ENCODE measurements around the gene KLHL29. TPM values are rescaled to one million over a fixed set of nuclear protein-coding genes. Genes with fewer than 3 reads are reported as not detected.

KLHL29 gene
- total RNA-seq, 1 experiment from 2014 or later = 16.7 TPM

DNA sequence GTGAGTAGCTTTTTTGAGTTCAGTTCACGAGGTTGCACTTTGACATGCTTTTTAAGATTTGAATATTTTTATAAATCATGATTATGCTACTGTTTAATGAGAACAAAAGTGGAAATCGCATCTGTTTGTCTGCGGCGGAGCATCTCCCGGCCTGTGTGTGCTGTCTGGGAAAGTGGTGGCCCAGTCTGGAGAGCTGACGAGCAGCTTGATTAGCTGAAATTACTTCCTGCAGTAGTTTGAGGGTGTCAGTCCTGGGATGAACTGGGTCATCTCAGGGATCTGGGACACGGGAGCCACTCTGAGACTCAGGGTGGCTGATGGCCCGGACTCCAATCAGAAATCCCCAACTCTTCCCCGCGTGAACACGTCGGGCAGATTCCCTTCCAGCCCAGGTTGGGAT lies 115.9 kb downstream of the KLHL29 start:
- Histone ChIP-seq H3K36me3 (ENCODE audit: control insufficient read depth in 1 of 2, insufficient read depth in 2 of 2, low read length in 2 of 2) (no peaks in the 10 kb centered on the region), H3K9me3 (ENCODE audit: control insufficient read depth in 1 of 2, insufficient read depth in 1 of 2, low read depth in 1 of 2, low read length in 2 of 2) (no peaks in the 10 kb centered on the region), H3K27ac (ENCODE audit: low read depth, low read length) (no peak overlapping the region), H2AFZ (ENCODE audit: low read depth, low read length, poor library complexity, severe bottlenecking) (no peak overlapping the region), H4K20me1 (ENCODE audit: insufficient read depth) (no peaks in the 10 kb centered on the region), H3K9me2 (ENCODE audit: insufficient read depth) (no peaks in the 10 kb centered on the region), H3K4me2 (ENCODE audit: low read length) (no peak overlapping the region), H3K4me3 (replicated peaks in 1 of 2; ENCODE audit: low read depth in 1 of 2, low read length in 2 of 2) (no peak overlapping the region), H3K9ac (ENCODE audit: low read length) (no peak overlapping the region), H3K79me2 (ENCODE audit: insufficient read depth, low read length) (no peaks in the 10 kb centered on the region), H3K27me3 (ENCODE audit: insufficient read depth, low read length) (no peaks in the 10 kb centered on the region), H3K4me1 (ENCODE audit: control insufficient read depth in 1 of 2, insufficient read depth in 2 of 2, low read length in 2 of 2) (peaks cover 4 to 9% of the 10 kb centered on the region in 2 experiments; a peak in 1 of 4 replicates)
- CTCF ChIA-PET = no interaction called here
- BruUV-seq (replicated peaks) = no TSS peak
- POLR2A ChIA-PET = no interaction called here
- RAD21 ChIA-PET (ENCODE audit: low non-redundant PET in 1 of 2, low total read pairs in 2 of 2, uncharacterized antibody in 2 of 2, unreplicated experiment in 2 of 2) = no interaction called here
- intact Hi-C loops (cut with micrococcal nuclease) = no loop called here
- TF ChIP-seq CEBPB (IDR thresholded peaks at IDR 0.05; ENCODE audit: low read depth) (no peak), TCF7L2 (IDR thresholded peaks at IDR 0.05; ENCODE audit: borderline replicate concordance, extremely low read depth, insufficient read depth, insufficient read length) (no peak), SP1 (IDR thresholded peaks at IDR 0.05; ENCODE audit: low read depth) (no peak), ZNF274 (IDR thresholded peaks at IDR 0.05; ENCODE audit: low read depth, low read length) (no peak), ZFX (IDR thresholded peaks at IDR 0.05) (no peak), EZH2 (IDR thresholded peaks at IDR 0.05) (no peak), SIN3A (IDR thresholded peaks at IDR 0.05; ENCODE audit: low read depth) (no peak), SRF (IDR thresholded peaks at IDR 0.05; ENCODE audit: low read depth) (no peak), EGR1 (IDR thresholded peaks at IDR 0.05; ENCODE audit: low read depth) (no peak), RAD21 (IDR thresholded peaks at IDR 0.05; ENCODE audit: low read depth) (no peak), POLR2AphosphoS5 (IDR thresholded peaks at IDR 0.05; ENCODE audit: low read depth, low read length) (no peak), ELF1 (IDR thresholded peaks at IDR 0.05; ENCODE audit: borderline replicate concordance, low read depth) (no peak), CBX3 (IDR thresholded peaks at IDR 0.05; ENCODE audit: low read depth) (no peak), YY1 (IDR thresholded peaks at IDR 0.05; ENCODE audit: extremely low read depth, insufficient replicate concordance, low read depth, low read length) (no peak), POLR2A (IDR thresholded peaks at IDR 0.05; ENCODE audit: borderline replicate concordance, extremely low read depth, insufficient read depth, insufficient read length) (no peak), EZH2phosphoT487 (IDR thresholded peaks at IDR 0.05; ENCODE audit: borderline replicate concordance) (no peak)
- TF ChIP-seq, protein P1, sequence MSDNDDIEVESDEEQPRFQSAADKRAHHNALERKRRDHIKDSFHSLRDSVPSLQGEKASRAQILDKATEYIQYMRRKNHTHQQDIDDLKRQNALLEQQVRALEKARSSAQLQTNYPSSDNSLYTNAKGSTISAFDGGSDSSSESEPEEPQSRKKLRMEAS (IDR thresholded peaks at IDR 0.05) = no peak
- TF ChIP-seq, protein P2, sequence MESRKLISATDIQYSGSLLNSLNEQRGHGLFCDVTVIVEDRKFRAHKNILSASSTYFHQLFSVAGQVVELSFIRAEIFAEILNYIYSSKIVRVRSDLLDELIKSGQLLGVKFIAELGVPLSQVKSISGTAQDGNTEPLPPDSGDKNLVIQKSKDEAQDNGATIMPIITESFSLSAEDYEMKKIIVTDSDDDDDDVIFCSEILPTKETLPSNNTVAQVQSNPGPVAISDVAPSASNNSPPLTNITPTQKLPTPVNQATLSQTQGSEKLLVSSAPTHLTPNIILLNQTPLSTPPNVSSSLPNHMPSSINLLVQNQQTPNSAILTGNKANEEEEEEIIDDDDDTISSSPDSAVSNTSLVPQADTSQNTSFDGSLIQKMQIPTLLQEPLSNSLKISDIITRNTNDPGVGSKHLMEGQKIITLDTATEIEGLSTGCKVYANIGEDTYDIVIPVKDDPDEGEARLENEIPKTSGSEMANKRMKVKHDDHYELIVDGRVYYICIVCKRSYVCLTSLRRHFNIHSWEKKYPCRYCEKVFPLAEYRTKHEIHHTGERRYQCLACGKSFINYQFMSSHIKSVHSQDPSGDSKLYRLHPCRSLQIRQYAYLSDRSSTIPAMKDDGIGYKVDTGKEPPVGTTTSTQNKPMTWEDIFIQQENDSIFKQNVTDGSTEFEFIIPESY (IDR thresholded peaks at IDR 0.05; ENCODE audit: extremely low read depth, insufficient replicate concordance, low read length) = no peak
- TF ChIP-seq, protein P3, sequence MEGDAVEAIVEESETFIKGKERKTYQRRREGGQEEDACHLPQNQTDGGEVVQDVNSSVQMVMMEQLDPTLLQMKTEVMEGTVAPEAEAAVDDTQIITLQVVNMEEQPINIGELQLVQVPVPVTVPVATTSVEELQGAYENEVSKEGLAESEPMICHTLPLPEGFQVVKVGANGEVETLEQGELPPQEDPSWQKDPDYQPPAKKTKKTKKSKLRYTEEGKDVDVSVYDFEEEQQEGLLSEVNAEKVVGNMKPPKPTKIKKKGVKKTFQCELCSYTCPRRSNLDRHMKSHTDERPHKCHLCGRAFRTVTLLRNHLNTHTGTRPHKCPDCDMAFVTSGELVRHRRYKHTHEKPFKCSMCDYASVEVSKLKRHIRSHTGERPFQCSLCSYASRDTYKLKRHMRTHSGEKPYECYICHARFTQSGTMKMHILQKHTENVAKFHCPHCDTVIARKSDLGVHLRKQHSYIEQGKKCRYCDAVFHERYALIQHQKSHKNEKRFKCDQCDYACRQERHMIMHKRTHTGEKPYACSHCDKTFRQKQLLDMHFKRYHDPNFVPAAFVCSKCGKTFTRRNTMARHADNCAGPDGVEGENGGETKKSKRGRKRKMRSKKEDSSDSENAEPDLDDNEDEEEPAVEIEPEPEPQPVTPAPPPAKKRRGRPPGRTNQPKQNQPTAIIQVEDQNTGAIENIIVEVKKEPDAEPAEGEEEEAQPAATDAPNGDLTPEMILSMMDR (IDR thresholded peaks at IDR 0.05 in 2 of 3, conservative IDR thresholded peaks at IDR 0.05 in 1 of 3; ENCODE audit: borderline replicate concordance in 1 of 3, insufficient read depth in 1 of 3, low read depth in 2 of 3, low read length in 2 of 3) = no peak
- no peak for ATAC-seq
- no peak for DNase-seq (ENCODE audit: low read depth, low spot score)
